GM21619 (cell line): ENCODE results near the gene ELOB.
A peak's percentile ranks its signal among the peaks of the same experiment; 100 is the strongest.

Experiments used
- ATAC-seq: cut with Tn5 transposase; IDR thresholded peaks from one replicate; pipeline ENCODE4 v1.9.1; 2021; ENCODE audit not compliant: unreplicated experiment

The ELOB gene

DNA sequence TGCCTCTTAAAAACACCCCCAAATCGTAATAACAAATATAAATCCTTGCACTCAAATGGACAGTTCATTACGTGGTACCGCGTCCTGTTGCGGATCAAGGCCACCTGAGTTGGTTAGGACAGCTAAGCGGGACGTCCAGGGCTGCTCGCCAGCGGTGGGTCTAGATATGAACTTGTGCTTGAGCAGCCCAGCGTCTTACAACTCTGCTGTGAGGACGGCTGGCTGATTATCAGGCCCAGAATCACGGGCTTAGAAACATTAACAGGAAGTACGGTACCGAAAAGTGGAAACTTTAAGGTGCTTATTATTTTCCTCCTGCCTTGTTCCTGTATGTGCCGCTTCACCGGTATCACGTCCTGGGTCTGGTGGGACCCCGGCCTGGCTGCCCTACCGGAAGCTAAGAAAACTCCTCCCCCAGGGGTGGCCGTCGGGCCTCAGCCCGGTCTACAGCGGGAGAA, 25.5 kb downstream of the ELOB start:
- ATAC-seq: peak; percentile 32

DNA sequence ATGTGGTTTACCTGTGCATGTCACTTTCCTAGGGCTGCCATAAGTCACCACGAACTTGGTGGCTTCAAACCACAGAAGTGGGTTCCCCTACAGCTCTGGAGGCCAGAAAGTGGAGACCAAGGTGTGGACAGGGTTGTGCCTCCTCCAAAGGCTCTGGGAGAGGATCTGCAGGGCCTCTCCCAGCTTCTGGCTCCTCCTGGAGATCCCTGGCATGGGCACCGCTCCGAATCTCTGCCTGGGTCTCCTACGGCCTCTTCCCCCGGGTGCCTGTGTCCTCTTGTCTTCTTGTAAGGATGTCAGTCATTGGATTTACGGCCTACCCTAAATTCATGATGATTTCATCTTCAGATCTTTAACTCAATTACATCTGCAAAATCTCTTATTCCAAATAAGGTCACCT, 27.1 kb downstream of the ELOB start:
- ATAC-seq: no peak

DNA sequence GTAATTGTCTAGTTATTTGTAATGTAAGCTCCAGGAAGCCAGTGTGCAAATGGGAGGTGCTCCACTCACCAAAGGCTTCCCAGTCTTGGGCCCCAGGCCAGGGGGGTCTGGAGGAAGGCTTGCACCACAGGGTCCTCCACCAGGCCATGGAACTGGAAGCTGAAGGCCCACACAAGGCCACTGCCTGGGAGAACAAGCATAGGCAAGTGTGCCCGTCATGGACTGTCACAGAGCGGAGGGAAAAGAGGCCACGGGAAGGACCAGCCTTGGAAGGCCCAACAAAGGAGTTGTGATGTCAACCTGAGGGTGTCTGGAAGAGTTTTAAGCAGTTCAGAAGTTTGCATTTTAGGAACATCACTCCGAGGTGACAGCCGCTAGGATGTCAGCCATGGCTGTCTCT, 27.6 kb downstream of the ELOB start:
- no peak for ATAC-seq

DNA sequence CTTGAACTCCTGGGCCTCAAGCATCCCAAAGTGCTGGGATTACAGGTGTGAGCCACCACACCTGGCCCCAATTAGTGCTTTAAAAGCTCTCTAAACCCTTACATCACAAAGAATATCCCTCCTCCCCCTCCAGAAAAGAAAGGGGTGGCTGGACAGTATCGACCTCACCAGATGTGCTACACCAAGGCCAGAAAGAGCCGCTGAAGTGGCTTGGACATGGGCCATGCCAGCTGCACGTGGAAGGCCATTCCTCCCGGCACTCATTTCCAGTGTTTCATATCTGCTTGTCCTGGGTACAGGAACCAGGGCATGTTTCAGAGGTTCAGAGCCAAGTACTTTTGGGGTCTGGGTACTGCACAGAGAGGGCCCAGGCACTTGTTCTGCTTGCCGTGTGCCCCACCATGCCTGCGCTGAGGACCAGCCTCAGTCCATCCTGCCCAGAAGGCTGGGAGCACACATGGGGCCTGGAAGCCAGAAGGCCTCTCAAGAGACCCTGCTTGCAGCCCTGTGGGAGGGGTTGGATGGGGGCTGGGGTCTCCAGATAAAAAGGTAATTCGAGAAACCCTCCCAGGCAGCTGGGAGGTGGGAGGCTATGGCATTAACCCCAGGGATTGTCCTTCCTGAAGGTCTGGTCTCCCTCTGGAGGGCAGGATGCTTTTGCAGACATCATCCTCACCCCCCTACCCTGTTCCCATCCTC, 28.2 kb downstream of the ELOB start:
- no peak for ATAC-seq

DNA sequence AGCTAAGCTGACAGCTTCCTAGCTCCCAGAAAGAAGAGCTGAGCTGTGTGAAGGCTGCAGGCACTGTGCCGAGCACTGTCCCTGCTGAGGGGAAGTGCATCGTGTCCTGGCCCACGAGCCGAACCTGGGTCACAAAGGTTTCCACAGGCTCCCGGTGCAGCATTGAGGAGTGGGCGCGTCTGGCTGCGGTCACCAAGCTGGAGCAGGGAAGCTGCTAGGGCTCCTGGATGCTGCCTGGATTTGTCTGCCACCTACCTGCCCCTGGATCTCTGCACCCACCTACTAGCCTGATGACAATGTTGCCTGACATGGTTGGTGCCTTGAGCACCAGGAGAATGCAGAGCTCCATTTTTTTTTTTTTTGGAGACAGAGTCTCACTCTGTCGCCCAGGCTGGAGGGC, 31.1 kb downstream of the ELOB start:
- no peak for ATAC-seq

DNA sequence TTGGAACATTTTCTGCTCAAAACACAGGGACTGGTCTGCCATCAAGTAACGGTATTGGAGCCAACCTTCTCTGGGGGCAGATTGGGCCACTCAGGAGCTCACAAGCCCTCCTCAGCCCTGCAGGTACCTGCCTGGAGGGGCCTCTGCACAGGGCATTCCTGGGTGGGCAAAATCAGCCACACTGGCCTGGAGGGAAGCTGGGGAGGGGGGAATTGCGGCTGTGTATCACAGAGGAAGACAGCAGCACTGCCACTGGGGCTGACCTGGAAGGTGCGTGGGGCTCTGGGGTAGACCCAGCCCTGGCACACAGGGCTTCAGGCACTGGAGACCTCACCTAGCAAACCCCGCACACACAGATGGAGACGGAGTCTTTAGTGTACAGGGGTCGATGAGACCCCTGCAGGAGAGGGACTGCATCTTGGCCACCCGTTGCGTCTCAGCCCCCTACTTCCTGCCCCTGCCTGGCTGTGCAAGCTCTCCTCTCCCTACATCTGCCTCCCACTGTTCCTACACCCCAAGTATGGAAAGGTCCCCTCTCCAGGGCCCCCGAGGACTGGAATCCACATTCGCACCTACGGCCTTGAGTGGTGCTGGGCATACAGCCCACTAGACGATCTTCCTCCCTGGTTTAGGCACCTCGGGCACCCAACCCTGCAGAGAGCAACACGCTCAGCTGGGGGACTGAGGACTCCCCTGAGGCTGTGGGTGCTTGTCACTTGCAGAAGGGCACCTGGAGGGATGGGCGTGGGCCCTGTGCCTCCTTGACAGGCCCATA, 31.8 kb downstream of the ELOB start:
- ATAC-seq: no peak

DNA sequence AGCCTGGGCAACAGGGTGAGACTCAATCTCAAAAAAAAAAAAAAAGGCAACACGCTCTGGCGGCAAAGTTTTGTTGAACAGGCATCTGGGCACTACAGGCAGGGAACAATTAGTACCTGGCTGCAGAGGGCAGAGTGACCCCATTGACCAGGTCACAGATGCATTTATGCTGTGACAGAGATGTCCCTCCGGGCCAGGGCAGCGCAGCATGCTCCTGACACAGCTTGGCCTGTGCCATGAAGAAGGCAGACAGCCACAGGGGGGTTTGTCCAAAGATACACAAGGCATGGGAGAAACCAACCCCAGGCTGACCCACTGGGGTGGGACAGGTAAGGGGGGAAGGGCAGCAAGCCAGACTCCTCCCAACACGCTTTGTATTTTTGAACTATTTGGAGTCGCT, 32.4 kb downstream of the ELOB start:
- ATAC-seq: no peak

DNA sequence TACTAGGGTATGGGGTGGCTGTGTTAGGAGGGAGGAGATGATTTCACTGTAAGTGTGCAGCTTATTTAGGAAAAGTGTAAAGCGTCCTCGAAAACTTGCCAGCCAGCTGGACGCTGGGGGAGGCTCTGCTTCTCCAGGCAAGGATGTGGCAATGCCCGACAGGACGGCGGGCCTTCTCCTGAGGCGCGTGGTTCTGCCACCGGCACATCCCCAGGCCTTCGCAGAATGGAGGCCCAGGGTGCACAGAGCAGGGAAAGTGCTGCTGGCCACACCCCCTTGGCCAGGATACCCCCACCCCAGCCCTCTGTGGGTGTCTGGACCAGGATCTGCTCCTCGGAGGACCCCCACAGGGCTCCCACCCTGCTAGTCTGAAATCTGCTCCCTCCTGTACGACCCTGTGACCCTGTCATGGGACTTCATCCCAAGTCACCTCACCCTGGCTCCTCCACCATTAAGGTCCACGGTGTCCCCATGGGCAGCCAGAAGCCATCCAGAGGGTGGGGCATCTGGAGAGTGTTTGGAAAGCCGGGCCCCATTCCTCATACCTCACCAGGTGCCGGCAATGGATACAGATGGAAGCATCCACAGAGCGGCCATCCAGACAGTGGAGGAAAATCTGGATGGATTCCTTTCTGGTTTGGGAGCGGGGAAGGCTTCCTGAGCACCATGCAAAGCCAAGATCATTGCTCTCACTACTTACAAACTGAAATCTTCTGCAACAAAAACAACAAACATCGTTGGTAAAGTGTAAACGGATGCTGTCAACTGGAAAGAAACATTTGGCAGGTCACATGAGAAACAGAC, 33.9 kb downstream of the ELOB start:
- ATAC-seq: no peak

DNA sequence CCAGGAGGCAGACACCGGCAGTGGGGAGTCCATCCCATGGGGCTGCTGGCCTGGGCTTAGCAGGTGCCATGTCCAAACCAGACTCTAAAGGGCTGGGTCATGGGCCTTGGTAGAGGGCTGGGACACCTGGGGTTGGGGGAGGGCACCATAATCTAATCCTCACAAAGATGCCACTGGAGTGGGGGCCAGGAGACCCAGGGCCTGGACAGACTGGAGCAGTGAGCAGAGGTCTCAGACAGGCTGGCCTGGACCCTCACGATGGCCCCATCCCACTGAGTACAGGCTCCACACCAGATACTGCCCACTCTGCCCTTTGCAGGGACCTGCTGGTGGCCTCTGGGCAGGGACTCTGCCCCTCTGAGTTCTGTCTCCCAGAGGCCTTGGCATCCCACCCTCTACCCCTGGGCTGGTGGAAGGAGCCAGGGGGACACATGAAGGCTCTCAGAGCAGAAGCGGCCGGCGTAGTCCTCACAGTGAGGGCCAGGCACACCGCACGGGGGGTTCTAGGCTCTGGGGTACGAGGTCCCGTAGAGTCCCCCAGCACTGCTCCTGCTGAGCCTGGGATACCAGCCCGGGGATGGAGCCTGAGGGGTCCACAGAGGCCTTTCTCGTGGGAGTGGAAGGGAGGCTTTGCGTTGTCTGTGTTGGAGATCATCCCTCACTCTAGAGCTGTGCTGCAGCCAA, 34.6 kb downstream of the ELOB start:
- ATAC-seq: no peak

DNA sequence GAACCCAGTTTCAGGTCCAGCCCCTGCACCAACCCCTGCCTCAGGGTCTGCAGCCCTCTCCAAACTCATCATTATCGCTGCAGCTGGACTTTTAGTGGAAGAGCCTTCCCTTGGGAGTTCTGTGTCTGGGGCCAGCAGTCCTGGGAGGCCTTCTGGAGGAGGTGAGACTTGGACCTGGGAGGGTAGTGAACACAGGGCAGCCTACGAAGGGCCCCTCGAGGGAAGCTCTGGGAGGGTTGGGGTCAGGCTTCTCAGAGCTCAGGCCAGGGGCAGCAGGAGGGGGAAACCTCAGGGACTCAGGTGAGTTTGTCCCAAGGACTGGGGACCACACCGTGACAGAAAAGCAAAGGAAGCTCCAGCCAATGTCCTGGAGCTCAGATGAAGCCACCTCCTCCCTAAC, 35.9 kb downstream of the ELOB start:
- no peak for ATAC-seq

DNA sequence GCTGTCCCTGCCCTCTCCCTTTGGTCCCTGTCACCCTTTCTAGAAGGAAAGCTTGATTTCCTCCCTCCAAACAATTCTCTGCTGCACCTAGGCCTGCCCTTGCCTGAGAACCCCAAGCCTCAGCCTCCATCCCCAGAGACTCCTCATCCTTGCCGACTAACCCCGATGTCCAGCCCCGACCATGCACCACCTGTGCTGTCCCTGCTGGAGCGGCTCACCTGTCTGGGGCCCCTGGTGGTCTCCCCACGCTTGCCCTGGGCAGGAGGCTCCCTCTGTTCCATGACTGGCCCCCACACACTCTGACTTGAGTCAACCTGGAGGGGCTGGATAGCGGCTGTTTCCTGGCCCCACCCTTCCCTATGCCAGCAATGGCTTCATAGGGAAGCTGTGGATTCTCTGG, 36.6 kb downstream of the ELOB start:
- ATAC-seq: no peak

DNA sequence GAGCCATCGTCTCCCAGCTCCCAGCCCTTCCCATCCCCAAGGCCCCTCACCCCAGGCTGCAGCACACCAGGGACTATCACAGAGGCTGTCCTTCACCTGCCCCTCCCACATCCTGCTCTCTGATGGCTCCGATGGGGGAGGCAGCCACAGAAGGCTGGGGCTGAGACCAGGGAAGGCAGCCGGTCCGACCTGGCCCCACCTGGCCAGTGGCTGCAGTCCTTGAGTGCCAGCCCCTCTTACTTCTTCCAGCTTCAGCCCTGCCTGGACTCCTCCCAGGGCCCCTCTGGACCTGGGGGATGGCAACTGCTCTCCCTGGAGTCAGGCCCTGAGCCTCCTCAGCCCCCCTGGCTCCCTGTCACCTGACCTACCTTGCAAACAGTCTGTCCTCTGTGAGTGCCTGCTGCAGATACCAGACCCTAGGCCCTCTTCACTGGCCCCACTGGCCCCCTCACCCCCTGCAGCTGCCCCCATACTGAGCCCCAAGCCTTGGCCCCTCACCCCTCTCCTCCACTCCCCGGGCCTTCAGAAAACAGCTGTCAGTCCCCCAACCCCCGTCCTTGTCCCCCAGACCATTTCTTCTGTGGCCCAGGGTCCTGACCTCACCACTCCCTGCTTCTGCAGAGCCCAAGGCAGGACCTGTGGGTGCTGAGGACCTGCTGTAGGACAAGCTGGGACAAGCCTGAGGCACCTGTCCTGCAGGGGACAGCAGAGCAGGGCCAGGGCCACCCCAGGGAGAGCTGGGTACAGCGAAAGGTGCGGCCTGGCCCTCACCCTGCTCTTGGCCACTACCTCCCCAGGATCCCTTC, 37.3 kb downstream of the ELOB start:
- ATAC-seq: no peak

DNA sequence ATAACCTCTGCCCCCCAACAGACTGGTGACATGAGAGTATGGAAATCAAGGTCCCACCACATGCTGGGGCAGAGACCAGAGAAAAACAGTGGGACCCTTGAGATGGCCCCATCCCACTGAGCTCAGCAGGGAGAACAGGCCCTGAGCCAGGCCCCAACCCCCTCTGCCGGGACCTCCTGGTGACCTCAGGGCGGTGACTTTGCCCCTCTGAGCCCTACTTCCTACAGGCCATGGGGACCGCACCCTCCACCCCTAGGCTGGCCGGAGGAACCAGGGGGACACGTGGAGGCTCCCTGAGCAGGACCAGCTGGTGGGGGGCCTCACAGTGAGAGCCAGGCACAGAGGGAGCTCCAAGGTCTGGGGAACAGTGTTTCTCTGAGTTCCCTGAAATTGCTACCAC, 38.5 kb downstream of the ELOB start:
- ATAC-seq: no peak

DNA sequence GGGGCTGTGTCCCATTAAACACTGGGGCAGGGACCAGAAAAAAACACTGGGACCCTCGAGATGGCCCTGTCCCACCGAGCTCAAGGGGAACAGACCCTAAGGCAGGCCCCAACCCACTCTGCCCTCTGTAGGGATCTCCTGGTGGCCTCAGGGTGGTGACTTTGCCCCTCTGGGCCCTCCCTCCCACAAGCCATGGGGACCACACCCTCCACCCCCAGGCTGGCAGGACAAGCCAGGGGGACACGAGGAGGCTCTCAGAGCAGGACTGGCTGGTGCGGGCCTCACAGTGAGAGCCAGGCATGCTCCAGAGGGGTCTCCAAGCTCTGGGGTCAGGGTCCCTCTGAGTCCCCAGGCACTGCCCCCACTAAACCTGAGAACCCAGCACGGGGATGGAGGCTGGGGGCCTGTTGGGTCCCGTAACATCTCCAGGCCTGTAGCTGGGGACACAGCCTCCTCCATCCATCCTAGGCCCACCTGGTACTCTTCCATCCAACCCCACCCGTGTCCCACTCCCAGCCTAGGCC, 39.1 kb downstream of the ELOB start:
- ATAC-seq: no peak

DNA sequence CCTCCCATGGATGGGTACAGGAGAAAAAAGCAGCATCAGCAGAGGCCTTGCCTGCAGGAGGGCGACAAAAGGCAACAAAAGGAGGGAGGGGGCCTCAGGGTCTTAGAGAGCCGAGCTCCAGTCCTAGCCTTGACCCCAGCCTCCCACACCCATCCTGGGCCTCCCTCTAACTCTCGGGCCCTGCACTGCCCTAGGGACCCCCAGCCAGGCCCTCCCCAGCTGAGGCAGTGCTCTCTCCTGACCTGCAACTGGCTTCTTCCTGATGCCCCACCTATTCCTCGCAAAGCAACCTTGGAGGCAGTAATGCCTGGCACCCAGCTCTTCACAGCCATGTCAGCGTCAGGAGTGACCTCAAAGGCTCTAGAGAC, 39.9 kb downstream of the ELOB start:
- no peak for ATAC-seq

DNA sequence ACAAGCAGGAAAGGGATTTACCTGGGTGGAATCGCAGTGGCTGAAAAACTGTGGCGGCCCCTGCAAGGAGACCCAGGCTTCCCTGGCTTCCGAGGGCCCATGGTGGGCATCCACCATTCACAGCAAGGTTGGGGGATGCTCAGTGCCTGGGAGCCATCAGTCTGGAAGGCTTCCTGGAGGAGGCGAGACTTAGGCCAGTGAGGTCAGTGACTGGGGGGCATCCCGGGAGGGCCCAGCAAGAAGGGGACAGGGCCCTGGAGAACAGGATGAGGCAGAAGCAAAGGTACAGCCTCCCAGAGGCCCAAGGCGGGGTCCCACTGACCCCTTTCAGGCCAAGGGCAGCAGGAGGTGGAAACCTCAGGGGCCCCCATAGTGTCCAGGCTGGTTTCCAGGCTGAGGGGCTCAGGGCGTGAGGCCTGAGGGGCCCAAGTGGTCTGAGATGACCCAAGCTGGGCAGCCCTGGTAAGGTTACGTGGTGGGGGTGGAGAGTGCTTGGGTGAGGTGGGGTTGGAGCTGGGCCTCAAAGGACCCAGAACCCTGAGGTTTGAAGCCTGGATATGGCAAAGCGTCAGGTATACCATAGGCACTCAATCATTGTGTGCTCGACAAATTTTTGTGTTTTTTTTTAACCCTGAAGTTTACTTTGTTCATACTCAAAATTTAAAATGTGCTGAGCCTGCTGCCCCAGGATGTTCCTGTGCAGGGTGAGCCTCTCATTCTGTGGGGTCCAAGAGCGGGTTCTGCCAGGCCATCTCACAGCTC, 40.4 kb downstream of the ELOB start:
- ATAC-seq: no peak

DNA sequence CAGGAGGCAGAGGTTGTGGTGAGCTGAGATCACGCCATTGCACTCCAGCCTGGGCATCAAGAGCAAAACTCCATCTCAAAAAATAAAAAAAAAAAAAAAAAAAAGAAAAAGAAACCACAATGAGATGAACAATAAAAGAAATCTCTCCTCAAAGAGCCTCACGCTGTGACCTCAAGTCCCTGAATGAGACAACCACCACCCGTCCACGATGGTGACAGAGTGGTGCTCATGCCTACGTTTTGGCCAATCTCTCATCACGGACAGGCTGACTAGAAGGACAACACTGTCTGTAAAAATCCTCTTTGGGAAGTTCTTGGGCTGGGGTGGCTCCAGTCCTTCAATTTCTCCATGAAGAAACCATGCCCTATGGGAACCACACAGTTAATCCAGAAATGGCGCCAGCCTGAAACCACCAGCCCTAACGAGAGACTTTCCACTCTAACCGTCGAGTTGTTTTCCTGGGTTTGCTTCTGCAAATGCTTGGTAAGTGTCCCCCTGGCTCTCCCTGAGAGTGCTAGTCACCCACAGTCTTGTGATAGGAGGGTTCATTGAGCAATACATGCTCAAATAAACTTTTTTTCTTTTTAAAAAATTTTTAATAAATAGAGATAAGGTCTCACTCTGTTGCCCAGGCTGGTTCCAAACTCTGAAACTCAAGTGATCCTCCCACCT, 42.1 kb downstream of the ELOB start:
- no peak for ATAC-seq

DNA sequence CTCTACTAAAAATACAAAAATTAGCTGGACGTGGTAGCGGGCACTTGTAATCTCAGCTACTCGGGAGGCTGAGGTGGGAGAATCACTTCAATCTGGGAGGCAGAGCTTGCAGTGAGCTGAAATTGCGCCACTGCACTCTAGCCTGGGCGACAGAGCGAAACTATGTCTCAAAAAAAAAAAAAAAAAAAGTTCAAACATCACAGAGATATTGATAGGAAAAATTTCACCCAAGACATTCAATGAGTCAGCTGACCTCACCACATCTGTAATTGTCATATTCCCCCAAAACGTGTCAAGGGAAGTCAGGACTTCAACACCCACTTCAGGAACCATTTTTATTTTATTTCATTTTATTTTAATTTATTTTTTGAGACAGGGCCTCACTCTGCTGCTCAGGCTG, 49.0 kb downstream of the ELOB start:
- no peak for ATAC-seq

DNA sequence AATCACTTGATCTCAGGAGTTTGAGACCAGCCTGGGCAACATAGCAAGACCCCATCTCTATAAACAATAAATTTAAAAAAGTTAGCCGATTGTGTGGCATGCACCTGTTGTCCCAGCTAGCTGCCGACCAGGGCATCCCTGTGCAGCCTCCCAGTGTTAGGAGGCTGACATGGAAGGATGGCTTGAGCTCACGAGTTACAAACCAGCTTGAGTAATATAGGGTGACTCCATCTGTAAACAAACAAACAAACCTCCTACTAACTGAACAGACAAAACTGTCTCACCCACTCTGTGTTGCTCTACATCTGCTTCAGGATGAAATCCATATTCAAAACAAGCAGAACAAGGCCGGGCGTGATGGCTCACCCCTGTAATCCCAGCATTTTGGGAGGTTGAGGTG, 50.2 kb downstream of the ELOB start:
- ATAC-seq: no peak
